PC-9 (cell line): ENCODE measurements around the gene HOXB6. TPM values are rescaled to one million over a fixed set of nuclear protein-coding genes. Genes with fewer than 3 reads are reported as not detected.

ENCODE experiments used
- BruUV-seq: library from RNA; stranded (reverse); fragments of 400-500 nt; replicated peaks from 2 replicates; lab custom pipeline; 2021; lab: Mats Ljungman, UMichigan
- CTCF ChIA-PET: fragments of 300-600 bp; sonication (Branson Sonifier 250); formaldehyde crosslinking; loops from one replicate; lab custom pipeline; 2022; ENCODE audit warnings: antibody characterized with exemption; lab: Charles Lee
- POLR2A ChIA-PET: fragments of 300-600 bp; sonication (Branson Sonifier 250); formaldehyde crosslinking; loops from one replicate; lab custom pipeline; 2022; ENCODE audit warnings: antibody characterized with exemption; ENCODE audit not compliant: unreplicated experiment; lab: Charles Lee
- DNase-seq, 2 experiments: peaks; one replicate each; pipeline versions ENCODE4 v3.0.0 to v3.0.0-alpha.2; 2015 to 2022; ENCODE audit warnings: mixed read lengths in 1 of 2
- H2AFZ ChIP-seq: fragments of 200-600 bp; sonication (generic); 2 replicates; pipeline ENCODE4 v1.8.1; 2017; ENCODE audit warnings: antibody characterized with exemption
- H3F3A ChIP-seq: fragments of 200-600 bp; sonication (generic); 2 replicates; pipeline ENCODE4 v1.8.1; 2017; ENCODE audit warnings: antibody characterized with exemption, mild to moderate bottlenecking, low read depth; ENCODE audit not compliant: insufficient read depth
- H3K27ac ChIP-seq: fragments of 200-600 bp; sonication (generic); 2 replicates; pipeline ENCODE4 v1.6.1; 2016; ENCODE audit warnings: mixed run types
- H3K27me3 ChIP-seq: fragments of 200-600 bp; sonication (generic); 2 replicates; pipeline ENCODE4 v1.6.1; 2016; ENCODE audit warnings: low read depth, mixed run types; ENCODE audit not compliant: insufficient read depth
- H3K36me3 ChIP-seq: fragments of 200-600 bp; sonication (generic); 2 replicates; pipeline ENCODE4 v1.6.1; 2016; ENCODE audit warnings: low read depth, mixed run types
- H3K4me1 ChIP-seq: fragments of 200-600 bp; sonication (generic); replicated peaks from 2 replicates; pipeline ENCODE4 v1.6.1; 2016; ENCODE audit warnings: mixed run types; ENCODE audit not compliant: insufficient read depth
- H3K4me2 ChIP-seq: fragments of 200-600 bp; sonication (generic); 2 replicates; pipeline ENCODE4 v1.6.1; 2017; ENCODE audit warnings: mixed run types
- H3K4me3 ChIP-seq: fragments of 200-600 bp; sonication (generic); 2 replicates; pipeline ENCODE4 v1.6.1; 2016; ENCODE audit warnings: mixed run types
- H3K79me2 ChIP-seq: fragments of 200-600 bp; sonication (generic); 2 replicates; pipeline ENCODE4 v1.6.1; 2017; ENCODE audit warnings: low read depth, mixed run types
- H3K9me2 ChIP-seq: fragments of 200-600 bp; sonication (generic); 2 replicates; pipeline ENCODE4 v1.8.1; 2017; ENCODE audit warnings: mild to moderate bottlenecking; ENCODE audit not compliant: insufficient read depth
- H3K9me3 ChIP-seq: fragments of 200-600 bp; sonication (generic); 2 replicates; pipeline ENCODE4 v1.8.1; 2016; ENCODE audit warnings: low read depth; ENCODE audit not compliant: insufficient read depth
- H4K20me1 ChIP-seq: fragments of 200-600 bp; sonication (generic); 2 replicates; pipeline ENCODE4 v1.8.1; 2017; ENCODE audit not compliant: insufficient read depth
- EZH2 ChIP-seq: fragments of 200-600 bp; sonication (generic); IDR thresholded peaks from 2 replicates; pipeline ENCODE4 v1.8.0; 2017; ENCODE audit warnings: antibody characterized with exemption, low read depth
- intact Hi-C: fragments of 100-400 bp; cut with micrococcal nuclease; formaldehyde crosslinking; loops from one replicate; pipeline ENCODE4 v1.10.0; 2022; ENCODE audit not compliant: unreplicated experiment
- total RNA-seq: library from RNA; stranded (reverse); gene quantifications from 2 replicates; pipeline ENCODE4 v1.2.3, GENCODE V29; 2021
- TF ChIP-seq, protein P1 (sequence below): fragments of 200-600 bp; sonication (generic); conservative IDR thresholded peaks from 2 replicates; pipeline ENCODE4 v1.6.1; 2017; ENCODE audit warnings: mixed run types, antibody characterized with exemption, mild to moderate bottlenecking, moderate library complexity

The HOXB6 gene
- total RNA-seq, 1 experiment from 2014 or later, result 30.7 TPM

DNA sequence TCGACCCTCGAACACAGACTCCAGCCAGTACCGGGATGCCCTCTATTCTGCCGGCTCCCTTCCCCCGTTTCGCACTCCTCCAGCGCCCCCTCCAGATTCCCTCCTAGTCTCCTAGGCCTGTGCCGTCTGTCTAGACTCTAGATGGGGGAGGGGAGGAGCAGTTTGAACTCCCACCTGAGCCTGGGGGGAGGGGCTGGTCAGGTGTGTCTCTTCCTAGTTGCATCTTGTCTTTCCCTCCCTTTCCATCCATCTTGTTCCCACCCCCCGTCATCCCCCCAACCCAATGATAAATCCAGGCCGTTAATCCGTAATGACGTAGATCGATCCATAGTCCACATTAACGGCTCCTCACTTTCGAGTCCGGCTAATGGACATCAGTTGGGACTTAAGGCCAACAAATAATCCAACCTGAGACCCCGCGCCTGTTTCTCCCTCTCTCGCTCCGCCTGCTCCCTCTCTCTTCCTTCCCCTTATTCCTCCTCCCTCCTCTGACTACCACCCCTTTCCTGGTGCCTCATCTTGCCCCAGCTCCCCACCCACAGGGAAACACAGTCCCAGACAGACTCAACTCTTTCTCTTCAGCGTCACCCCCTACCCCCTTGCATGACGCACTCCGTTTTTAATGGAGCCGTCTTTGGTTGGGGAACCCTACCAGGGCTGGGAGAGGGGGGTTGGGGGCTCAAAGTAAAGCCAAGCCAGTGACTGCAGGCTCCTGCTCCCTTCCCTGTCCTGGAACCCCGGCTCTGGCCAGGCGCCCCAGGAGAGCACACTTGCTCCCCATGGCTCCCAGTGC, 7.9 kb downstream of the HOXB6 start:
- H3K36me3 ChIP-seq, result peaks cover 7% of the 10 kb centered on the region
- H3F3A ChIP-seq, result no peaks in the 10 kb centered on the region
- ChIA-PET POLR2A (no interaction called here), CTCF (no interaction called here)
- H3K4me3 ChIP-seq, result no peak overlapping the region
- intact Hi-C loops, result no loop called here
- no peaks in the 10 kb centered on the region for H3K9me2 ChIP-seq
- no peak overlapping the region for H3K27ac ChIP-seq
- no TSS peak for BruUV-seq
- no peak for DNase-seq
- no peaks in the 10 kb centered on the region for H3K27me3 ChIP-seq
- no peak overlapping the region for H2AFZ ChIP-seq
- peaks cover 53% of the 10 kb centered on the region for H3K79me2 ChIP-seq
- peaks cover 4% of the 10 kb centered on the region for H3K4me1 ChIP-seq
- H3K9me3 ChIP-seq, result no peaks in the 10 kb centered on the region
- TF ChIP-seq, protein P1, sequence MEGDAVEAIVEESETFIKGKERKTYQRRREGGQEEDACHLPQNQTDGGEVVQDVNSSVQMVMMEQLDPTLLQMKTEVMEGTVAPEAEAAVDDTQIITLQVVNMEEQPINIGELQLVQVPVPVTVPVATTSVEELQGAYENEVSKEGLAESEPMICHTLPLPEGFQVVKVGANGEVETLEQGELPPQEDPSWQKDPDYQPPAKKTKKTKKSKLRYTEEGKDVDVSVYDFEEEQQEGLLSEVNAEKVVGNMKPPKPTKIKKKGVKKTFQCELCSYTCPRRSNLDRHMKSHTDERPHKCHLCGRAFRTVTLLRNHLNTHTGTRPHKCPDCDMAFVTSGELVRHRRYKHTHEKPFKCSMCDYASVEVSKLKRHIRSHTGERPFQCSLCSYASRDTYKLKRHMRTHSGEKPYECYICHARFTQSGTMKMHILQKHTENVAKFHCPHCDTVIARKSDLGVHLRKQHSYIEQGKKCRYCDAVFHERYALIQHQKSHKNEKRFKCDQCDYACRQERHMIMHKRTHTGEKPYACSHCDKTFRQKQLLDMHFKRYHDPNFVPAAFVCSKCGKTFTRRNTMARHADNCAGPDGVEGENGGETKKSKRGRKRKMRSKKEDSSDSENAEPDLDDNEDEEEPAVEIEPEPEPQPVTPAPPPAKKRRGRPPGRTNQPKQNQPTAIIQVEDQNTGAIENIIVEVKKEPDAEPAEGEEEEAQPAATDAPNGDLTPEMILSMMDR, result no peak
- H4K20me1 ChIP-seq, result peaks cover 35% of the 10 kb centered on the region
- H3K4me2 ChIP-seq, result no peak overlapping the region

DNA sequence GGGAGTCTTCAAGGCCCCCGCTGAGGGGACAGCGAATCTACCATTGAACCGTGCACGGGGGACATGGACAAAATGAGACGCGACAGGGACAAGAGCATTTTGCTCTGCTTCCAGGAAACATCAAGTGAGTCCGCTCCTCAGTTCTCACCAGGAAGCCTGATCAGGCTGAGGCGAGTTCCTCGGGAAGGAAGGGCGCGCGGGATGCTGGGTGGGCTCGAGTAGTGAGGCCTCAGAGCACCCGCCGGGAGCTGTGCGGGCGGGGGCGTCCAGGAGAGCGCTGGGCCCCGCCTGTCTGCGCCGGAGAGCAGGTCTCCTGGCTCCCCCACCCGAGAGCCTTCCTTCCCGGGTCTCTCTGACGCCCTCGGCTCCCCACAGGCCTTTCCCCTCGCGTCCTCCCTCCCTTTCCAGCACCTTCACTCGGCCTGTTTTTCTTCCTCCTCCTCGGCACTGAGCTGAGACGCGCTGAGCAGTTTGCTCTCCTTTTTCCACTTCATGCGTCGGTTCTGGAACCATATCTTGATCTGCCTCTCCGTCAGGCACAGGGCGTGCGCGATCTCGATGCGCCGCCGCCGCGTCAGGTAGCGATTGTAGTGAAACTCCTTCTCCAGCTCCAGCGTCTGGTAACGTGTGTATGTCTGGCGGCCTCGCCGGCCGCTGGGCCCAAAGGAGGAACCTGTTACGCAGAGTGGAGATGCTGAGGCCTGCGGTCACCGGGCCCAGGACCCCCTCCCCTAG, 8.6 kb downstream of the HOXB6 start:
- TF ChIP-seq, protein P1, result no peak
- TF ChIP-seq EZH2, result no peak
- intact Hi-C loops, result no loop called here
- Histone ChIP-seq H3K9me3 (no peaks in the 10 kb centered on the region), H3K27ac (no peak overlapping the region), H3K9me2 (no peaks in the 10 kb centered on the region), H3K4me1 (no peaks in the 10 kb centered on the region), H3K4me3 (no peak overlapping the region), H3K27me3 (no peaks in the 10 kb centered on the region), H3K36me3 (peaks cover 7% of the 10 kb centered on the region), H3K79me2 (peaks cover 46% of the 10 kb centered on the region), H3K4me2 (no peak overlapping the region), H2AFZ (no peak overlapping the region), H3F3A (0 out of 2 replicates have a peak, but pooled peaks cover 5% of the 10 kb centered on the region), H4K20me1 (peaks cover 27% of the 10 kb centered on the region)
- POLR2A ChIA-PET, result no interaction called here
- no peak for DNase-seq
- BruUV-seq, result no TSS peak
- CTCF ChIA-PET, result no interaction called here

DNA sequence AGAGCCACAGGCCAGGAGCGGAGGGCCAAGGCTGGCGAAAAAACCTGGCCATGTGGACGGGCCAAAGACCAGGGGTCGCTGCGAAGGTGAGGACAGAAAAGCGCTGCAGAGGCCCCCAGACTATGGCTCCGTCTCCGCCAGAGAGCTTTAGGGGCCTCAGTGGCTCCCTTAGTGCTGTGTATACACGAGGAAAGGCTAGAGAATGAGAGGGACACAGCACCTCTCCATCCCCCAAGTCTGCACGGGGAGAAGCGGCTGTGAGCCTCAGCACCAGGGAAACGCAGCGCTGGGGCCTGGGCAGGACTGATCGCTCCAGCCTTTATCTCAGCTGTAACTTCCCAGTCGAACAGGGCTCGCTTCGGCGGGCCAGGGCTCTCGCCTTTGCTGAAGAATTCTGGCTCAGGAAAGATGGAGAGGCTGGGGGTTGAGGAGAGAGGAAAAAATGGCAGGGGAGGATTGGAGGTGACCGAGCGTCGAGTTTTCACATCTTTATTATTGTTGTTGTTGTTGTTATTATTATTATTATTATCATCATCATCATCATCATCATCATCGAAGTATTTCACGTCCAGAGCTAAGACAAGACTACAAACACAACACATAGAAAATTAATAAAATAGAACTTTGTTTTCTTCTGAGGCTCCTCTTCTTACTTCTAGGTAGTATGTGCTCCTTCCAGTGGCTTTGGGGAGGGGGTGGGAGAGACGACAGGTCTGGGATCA, 9.3 kb downstream of the HOXB6 start:
- peaks cover 20% of the 10 kb centered on the region for H4K20me1 ChIP-seq
- no TSS peak for BruUV-seq
- no peak for DNase-seq
- H3F3A ChIP-seq, result 0 out of 2 replicates have a peak, but pooled peaks cover 5% of the 10 kb centered on the region
- peaks cover 7% of the 10 kb centered on the region for H3K36me3 ChIP-seq
- CTCF ChIA-PET, result no interaction called here
- no peaks in the 10 kb centered on the region for H3K9me3 ChIP-seq
- no peaks in the 10 kb centered on the region for H3K4me1 ChIP-seq
- TF ChIP-seq, protein P1, result no peak
- no peak for TF ChIP-seq EZH2
- peaks cover 38% of the 10 kb centered on the region for H3K79me2 ChIP-seq
- POLR2A ChIA-PET, result no interaction called here
- no peaks in the 10 kb centered on the region for H3K9me2 ChIP-seq
- no peaks in the 10 kb centered on the region for H3K27me3 ChIP-seq
- intact Hi-C loops, result no loop called here
- no peak overlapping the region for H3K27ac ChIP-seq
- H3K4me3 ChIP-seq, result no peak overlapping the region
- H3K4me2 ChIP-seq, result no peak overlapping the region
- H2AFZ ChIP-seq, result no peak overlapping the region
